Stimulated activated CD8-positive, alpha-beta memory T cell treated with anti-CD3 and anti-CD28 coated beads, Interleukin-7, amount 100 ng/mL, for 48 hours (primary cell): ENCODE data around the gene SHISA5.
A peak's percentile ranks its signal among the peaks of the same experiment; 100 is the strongest.
"Not testable (repeated sequence)": the region's sequence is repeated elsewhere in the genome, so short reads cannot be mapped to it uniquely, and the experiment has no call there.

Source experiments
- DNase-seq, 2 donors: peaks; one replicate each; pipeline ENCODE4 v3.0.0-alpha.2; 2020; ENCODE audit warnings: low read depth in 1 of 2; ENCODE audit errors: extremely low read depth in 1 of 2

SHISA5 gene

DNA sequence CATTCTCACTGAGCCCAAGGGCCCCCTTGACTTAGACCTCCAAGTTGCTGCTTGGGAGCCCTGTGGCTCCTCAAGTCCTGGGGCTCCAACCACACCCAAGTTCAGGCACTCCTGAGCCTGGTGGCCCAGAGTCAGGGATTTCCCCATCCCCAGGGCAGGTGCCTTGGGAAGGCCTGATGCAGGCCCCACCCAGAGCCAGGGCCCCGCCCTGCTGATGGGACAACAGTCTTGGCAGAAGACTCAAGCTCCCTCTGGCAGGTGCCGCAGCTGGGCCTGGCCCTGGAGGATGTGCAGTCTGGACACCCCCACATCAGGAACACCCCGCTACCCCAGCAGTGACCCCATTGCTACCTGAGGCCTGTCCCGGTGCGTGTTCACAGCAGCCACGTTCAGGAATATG lies 17.7 kb upstream of the SHISA5 start:
- no peak for DNase-seq

DNA sequence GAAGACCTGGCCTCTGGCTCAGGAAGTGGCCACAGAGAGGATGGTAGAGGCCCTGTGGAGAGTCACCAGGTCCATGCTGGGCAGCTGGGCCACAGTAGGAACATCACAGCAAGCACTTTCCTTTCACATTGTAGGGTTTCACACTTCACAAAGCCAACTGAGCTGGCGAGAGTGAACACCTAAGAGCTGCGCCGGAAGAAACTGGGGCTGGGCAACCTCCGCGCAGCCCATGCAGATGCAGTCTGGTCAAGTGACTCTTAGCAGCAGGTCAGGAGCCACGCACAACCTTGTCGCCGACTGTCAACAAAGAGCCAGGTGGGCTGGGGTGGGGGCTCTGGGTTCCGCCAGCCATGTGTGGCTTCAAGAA lies 15.3 kb upstream of the SHISA5 start:
- no peak for DNase-seq

- DNase-seq, result no peak
These were observed 14.8 kb upstream of the SHISA5 start for GRCh38 chr3:48518638-48519276.

DNA sequence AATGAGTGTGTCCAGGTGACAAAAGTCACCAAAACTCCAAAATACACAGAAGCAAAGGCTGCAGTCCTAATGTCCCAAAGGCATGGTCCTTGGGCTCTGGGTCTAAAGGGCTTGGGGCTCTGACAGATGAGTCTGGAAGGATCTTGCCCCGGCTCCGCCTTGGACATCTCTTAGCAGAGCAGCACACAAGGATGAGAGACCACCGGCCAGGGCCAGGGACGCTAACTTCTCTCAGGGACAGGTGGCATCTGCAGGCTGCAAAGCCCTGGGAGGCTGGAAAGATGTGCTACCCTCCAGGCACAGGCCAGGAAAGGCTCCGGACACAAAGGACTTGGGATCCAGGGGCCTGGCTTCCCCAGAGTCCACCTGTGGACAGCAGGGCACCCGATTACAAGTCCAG lies 14.1 kb upstream of the SHISA5 start:
- no peak for DNase-seq

DNA sequence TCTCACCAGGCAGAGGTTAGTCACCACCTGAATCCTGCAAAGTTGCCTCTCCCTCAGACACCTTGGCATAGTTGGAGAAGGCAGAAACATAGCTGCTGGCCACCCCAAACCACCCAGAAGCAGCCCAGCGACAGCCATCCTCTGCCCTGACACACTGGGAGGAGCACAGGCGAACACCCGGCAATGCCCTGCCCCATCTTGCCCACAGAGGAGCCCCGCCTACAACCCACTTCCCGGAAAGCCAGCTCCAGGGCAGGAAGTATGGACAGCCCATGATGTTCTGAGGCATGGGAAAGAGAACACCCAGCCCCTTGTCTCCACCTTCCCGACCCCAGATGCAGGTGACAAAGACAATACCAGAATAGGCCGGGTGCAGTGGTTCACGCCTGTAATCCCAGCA lies 12.6 kb upstream of the SHISA5 start:
- DNase-seq, result no peak

GRCh38 chr3:48514431-48515227 lies 10.7 kb upstream of the SHISA5 start:
- peak in 1 of 2 donors; percentile 12 for DNase-seq

DNA sequence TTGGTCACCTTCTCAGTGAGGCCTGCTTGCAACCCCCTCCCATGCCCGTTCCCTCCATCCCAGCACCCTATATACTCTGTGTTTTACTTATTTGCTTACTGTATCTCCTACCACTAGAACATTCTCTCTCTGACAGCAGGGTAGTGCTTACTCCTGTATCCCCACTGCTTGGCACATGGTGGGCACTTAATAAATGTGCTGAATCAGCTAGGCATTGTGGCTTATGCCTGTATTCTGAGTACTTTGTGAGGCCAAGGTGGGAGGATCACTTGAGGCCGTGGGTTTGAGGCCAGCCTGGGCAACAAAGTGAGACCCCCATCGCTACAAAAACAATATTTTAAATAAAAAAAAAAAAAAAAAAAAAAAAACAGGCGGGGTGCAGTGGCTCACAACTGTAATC lies 7.6 kb upstream of the SHISA5 start:
- DNase-seq, result no peak

GRCh38 chr3:48507256-48508061 lies 3.5 kb upstream of the SHISA5 start:
- DNase-seq, result peak; percentile 50 to 71

GRCh38 chr3:48505968-48506504 lies 2.1 kb upstream of the SHISA5 start:
- no peak for DNase-seq

DNA sequence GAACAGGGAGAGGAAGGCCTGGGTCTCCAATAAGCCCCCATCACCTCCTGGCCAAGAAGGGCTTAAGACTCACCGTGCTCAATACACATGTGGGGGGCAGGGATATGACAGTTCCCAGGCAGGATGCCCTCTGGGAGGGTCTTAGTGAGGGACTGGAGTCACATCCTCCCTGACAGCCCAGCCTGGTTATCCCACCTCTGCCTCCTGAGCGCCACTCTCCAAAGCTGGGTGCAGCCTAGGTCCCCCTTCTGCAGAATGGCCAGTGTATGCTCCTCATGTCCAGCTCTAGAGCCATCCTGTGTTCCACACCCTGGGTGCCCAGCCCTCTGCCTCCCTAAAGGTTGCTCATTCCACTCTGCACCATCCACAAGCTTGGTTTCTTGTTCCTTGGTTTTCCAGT lies 1.2 kb upstream of the SHISA5 start:
- no peak for DNase-seq

- DNase-seq, result no peak
These were observed 448 bp downstream of the SHISA5 start for GRCh38 chr3:48503401-48504050.

DNA sequence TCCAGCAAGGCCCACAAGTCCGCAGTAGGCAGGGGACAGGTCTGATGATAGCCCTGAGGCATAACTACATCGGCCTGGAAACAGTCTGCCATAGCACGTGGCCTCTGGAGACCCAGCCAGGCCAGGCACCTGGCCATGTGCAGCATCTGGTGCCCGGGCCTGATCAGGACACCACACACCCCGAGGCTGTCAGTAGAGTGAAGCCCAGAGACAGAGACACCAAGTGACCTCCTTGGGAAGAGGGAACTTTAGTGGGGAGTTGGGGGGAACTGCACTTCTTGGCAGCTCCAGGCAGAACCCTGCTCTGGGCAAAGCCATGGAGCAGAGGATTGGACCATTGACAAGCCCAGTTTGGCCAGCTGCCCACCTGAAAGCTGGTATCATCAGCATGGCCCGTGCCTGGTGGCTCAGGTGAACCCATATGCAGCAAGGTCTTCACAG lies 1.2 kb downstream of the SHISA5 start:
- no peak for DNase-seq

GRCh38 chr3:48502121-48502520 lies 1.9 kb downstream of the SHISA5 start:
- no peak for DNase-seq

GRCh38 chr3:48501196-48501595 lies 2.8 kb downstream of the SHISA5 start:
- no peak for DNase-seq

- no peak for DNase-seq
These were observed 3.3 kb downstream of the SHISA5 start for GRCh38 chr3:48500656-48501055.

DNA sequence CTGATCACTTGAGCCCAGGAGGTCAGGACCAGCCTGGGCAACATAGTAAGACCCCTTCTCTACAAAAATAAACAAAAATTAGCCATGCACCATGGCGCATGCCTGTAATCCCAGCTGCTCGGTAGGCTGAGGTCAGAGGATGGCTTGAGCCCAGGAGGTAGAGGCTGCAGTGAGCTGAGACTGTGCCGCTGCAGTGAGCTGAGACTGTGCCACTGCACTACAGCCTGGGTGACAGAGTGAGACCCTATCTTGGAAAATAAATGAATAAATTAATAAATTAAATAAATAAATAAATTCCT lies 10.8 kb downstream of the SHISA5 start:
- no peak for DNase-seq

DNA sequence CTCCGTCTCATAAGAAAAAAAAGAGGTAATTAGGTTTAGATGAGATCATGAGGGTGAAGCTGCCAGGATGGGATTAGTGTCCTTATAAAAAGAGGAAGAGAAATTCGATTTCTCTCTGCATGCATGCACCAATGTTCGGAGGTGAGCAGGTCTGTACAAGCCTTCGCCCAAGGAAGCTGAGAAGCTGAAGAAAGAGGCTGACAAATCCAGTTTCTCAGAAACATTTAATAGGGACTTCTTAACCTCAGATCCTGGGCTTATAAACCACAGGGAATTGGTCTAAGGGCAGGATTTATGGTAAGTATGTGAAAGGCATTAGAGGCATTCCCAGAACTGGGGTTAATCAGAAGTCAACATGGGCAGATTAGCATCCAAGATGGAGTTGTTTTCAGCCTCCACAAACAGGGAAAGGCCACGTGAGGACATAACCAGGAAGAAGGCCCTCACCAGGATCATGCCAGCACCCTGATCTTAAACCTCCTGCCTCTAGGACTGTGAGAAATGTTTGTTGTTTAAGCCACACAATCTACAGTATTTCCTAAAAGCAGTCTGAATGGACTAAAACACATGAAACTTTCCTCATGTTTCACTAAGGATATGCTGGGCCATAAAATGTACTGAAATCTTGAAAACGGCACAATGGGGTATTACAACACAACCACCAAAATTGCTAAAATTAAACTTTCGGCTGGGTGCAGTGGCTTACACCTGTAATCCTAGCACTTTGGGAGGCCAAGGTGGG lies 11.3 kb downstream of the SHISA5 start:
- DNase-seq, result no peak

- no peak for DNase-seq
These were observed 17.0 kb downstream of the SHISA5 start for GRCh38 chr3:48486952-48487351.

GRCh38 chr3:48482822-48483221 lies 21.2 kb downstream of the SHISA5 start:
- DNase-seq, result not testable (repeated sequence)

- DNase-seq, result not testable (repeated sequence)
These were observed 23.1 kb downstream of the SHISA5 start for GRCh38 chr3:48480891-48481290.
